Thyroid gland (tissue), 4 donors: ENCODE data around the gene SOCS1.

Source experiments
- POLR2A ChIP-seq, 2 donors: fragments of 450-650 bp; IDR thresholded peaks; one replicate each; pipeline ENCODE4 v1.6.1; 2017; ENCODE audit warnings: antibody characterized with exemption in 2 of 2, mild to moderate bottlenecking in 2 of 2, moderate library complexity in 1 of 2
- TF ChIP-seq, protein P1 (sequence below), 6 experiments: fragments of 200-600 bp in 3 of 6; fragments of 450-650 bp in 3 of 6; sonication (generic) in 3 of 6; IDR thresholded peaks; one replicate each; pipeline ENCODE4 v1.5.1; 2016 to 2019; ENCODE audit warnings: antibody characterized with exemption in 6 of 6, mild to moderate bottlenecking in 2 of 6, inconsistent platforms in 1 of 6, moderate library complexity in 1 of 6

- TF ChIP-seq, protein P1, sequence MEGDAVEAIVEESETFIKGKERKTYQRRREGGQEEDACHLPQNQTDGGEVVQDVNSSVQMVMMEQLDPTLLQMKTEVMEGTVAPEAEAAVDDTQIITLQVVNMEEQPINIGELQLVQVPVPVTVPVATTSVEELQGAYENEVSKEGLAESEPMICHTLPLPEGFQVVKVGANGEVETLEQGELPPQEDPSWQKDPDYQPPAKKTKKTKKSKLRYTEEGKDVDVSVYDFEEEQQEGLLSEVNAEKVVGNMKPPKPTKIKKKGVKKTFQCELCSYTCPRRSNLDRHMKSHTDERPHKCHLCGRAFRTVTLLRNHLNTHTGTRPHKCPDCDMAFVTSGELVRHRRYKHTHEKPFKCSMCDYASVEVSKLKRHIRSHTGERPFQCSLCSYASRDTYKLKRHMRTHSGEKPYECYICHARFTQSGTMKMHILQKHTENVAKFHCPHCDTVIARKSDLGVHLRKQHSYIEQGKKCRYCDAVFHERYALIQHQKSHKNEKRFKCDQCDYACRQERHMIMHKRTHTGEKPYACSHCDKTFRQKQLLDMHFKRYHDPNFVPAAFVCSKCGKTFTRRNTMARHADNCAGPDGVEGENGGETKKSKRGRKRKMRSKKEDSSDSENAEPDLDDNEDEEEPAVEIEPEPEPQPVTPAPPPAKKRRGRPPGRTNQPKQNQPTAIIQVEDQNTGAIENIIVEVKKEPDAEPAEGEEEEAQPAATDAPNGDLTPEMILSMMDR (IDR thresholded peaks at IDR 0.05), result no peak
- no peak for TF ChIP-seq POLR2A (IDR thresholded peaks at IDR 0.05)
Measured at GRCh38 chr16:11208916-11209665, 46.9 kb downstream of the SOCS1 start.
